Measurements from ENCODE around the gene PLPPR3.
"Not testable (repeated sequence)": the region's sequence is repeated elsewhere in the genome, so short reads cannot be mapped to it uniquely, and the experiment has no call there.

PLPPR3 gene

GRCh38 chr19:827710-828321, 6.1 kb upstream of the PLPPR3 start, which contains the start of gene AZU1:
Gene AZU1, plus strand, starts transcription at chr19:827837. Its CDS starts 10 bp downstream, at chr19:827847.
- DNase-seq (ENCODE audit: low read depth), result no peak

DNA sequence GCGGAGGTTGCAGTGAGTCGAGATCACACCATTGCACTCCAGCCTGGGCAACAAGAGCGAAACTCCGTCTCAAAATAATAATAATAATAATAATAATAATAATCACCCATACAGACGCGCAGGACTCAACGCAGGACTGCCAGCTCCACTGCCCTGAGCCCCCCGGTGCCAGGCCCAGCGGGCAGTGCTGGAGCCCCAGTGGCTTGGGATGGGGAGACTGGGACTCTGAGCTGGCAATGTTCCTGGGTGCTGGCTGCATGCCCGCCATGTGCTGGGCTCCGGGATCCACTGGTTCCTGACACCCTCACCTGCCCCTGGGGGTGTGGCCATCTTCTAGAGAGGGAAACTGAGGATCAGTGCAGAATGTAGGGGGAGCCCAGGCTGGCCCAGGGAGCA, 5.6 kb upstream of the PLPPR3 start:
- DNase-seq (ENCODE audit: low read depth), result no peak

DNA sequence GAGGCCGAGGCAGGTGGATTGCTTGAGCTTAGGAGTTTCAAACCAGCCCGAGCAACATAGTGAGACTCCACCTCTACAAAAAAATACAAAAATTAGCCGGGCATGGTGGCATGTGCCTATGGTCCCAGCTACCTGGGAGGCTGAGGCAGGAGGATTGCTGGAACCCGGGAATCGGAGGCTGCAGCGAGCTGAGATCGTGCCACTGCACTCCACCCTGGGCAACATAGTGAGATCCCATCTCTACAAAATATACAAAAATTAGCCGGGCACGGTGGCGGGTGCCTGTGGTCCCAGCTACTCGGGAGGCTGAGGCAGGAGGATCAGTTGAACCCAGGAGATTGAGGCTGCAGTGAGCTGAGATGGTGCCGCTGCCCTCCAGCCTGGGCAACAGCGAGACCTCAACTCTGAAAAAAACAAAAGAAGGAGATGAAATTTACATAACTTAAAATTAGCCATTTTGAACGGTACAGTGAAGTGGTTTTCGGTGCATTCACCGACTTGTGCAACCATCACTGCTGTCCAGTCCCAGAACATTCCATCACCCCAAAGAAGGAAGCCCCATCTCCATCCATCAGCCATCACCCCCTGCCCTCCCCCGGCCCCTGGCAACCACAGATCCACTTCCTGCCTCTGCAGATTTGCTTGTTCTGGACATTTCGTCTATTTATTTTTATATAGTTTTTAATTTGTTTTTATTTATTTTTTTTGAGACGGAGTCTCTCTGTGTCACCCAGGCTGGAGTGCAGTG, 4.3 kb upstream of the PLPPR3 start:
- no peak for DNase-seq (ENCODE audit: low read depth)

DNA sequence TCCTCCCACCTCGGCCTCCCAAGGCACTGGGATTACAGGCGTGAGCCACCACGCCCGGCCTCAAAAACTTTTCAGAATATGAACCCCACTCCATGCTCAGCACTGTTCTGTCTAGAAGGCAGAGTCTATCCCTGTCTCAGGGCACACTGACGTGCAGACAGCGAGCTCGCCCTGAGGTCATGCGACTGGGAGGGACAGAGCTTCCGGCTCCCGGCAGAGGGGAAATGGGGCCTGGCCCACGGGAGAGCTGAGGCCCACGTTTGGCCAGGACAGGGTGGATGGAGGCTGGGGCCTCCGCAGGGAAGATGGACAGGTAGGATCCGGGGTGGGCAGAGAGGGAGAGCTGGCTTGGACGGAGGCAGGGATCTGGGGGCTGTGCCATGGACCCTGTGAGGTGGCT, 3.1 kb upstream of the PLPPR3 start:
- no peak for DNase-seq (ENCODE audit: low read depth)

- no peak for DNase-seq (ENCODE audit: low read depth)
Measured at GRCh38 chr19:823565-824121, 1.9 kb upstream of the PLPPR3 start.

- DNase-seq (ENCODE audit: low read depth), result no peak
Measured at GRCh38 chr19:821231-821824, 427 bp downstream of the PLPPR3 start.

GRCh38 chr19:820212-820611, 1.5 kb downstream of the PLPPR3 start:
- not testable (repeated sequence) for DNase-seq (ENCODE audit: low read depth)

- no peak for DNase-seq (ENCODE audit: low read depth)
Measured at GRCh38 chr19:816500-816857, 5.3 kb downstream of the PLPPR3 start.

- DNase-seq (ENCODE audit: low read depth), result no peak
Measured at GRCh38 chr19:815775-816499, 5.8 kb downstream of the PLPPR3 start.

DNA sequence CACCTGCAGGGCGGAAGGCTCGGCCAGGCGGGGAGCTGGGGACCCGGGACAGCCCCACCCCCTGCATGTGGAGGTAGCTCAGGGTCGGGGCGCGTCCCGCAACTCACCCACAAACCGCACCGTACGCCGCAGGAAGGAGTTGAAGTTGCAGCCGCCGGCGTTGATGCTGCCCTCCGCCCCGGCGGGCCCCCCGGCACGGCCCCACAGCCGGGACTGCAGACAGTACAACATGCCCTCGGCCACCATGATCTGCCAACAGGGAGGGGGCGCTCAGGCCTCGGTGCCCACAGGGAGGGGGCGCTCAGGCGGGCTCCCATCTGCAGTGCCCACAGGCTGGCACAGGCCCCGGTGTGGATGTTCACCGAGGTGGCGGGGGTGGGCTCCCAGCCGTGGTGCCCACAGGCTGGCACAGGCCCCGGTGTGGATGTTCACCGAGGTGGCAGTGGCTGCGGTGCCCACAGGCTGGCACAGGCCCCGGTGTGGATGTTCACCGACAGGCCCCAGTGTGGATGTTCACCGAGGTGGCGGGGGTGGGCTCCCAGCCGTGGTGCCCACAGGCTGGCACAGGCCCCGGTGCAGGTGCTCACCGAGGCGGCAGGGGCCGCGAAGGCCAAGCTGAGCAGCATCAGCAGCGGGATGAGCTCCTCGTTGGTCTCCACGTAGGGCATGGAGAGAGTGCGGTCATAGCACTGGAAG, 6.5 kb downstream of the PLPPR3 start:
- DNase-seq (ENCODE audit: low read depth), result no peak

- DNase-seq (ENCODE audit: low read depth), result no peak
Measured at GRCh38 chr19:814152-815078, 7.3 kb downstream of the PLPPR3 start.

DNA sequence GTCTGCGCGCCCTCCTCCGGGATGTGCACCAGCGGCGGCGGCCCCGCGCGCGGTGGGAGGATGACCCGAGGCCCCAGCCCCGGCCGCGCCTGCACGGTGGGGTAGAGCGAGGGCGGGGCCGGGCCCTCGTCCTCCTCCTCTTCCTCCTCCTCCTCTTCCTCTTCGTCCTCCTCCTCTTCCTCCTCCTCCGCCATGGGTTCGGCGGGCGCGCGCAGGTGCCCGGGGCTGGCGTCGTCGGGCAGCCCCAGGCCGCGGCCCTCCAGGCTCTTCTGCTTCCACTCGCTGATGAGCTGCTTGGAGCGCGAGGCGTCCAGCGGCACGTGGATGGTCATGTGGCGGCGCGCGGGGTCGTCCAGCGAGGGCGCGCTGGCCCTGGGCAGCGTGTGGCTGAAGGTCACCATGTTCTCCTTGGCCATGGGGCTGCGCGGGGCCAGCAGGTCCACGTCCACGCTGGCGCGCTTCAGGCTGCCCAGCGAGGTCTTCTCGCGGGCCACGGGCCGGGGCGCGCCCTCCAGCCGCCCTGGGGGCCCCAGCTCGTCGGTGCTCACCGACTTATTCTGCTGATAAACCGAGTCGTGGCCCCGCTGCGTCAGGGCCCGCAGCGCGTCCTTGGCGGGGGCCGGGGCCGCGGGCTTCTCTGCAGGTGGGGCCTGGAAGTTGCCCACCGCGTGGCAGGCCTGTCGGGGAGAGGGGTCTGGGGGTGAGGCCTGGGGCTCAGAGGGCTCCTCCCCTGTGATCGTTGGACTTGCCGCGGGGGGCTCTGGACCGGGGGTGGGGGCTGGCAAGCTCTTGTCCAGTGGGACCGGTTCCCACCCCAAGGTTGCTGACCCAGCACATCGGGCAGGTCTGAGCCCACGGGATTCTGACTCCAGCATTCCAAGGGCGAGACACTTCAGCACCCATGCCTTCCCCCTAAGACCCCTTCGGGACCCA, 8.3 kb downstream of the PLPPR3 start:
- DNase-seq (ENCODE audit: low read depth), result no peak

DNA sequence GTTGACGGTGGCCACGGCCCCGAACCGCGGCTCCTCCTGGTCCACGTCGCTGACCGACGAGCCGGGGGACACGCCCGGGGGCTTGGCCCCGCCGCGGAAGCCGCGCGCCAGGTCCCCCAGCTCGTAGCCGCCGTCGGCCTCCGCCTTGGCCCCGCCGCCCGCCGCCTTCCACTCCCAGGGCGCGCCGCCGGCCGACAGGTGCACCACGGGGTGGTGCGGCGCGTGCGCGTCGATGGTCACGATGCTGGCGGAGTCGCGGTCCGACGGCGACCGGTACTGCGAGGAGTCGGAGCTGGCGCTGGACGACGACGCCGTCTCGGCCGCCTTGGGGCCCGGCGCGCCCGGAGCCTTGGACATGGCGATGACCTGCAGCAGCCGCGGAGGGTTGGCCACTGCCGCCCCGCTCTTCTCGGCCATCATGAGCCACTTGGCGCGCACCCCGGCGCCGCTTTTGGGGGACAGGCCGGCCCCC, 9.0 kb downstream of the PLPPR3 start:
- no peak for DNase-seq (ENCODE audit: low read depth)

GRCh38 chr19:812049-812746, 9.6 kb downstream of the PLPPR3 start:
- DNase-seq (ENCODE audit: low read depth), result no peak

- DNase-seq (ENCODE audit: low read depth), result no peak
Measured at GRCh38 chr19:811506-812048, 10.2 kb downstream of the PLPPR3 start.

GRCh38 chr19:810883-811489, 10.8 kb downstream of the PLPPR3 start:
- DNase-seq (ENCODE audit: low read depth), result no peak

DNA sequence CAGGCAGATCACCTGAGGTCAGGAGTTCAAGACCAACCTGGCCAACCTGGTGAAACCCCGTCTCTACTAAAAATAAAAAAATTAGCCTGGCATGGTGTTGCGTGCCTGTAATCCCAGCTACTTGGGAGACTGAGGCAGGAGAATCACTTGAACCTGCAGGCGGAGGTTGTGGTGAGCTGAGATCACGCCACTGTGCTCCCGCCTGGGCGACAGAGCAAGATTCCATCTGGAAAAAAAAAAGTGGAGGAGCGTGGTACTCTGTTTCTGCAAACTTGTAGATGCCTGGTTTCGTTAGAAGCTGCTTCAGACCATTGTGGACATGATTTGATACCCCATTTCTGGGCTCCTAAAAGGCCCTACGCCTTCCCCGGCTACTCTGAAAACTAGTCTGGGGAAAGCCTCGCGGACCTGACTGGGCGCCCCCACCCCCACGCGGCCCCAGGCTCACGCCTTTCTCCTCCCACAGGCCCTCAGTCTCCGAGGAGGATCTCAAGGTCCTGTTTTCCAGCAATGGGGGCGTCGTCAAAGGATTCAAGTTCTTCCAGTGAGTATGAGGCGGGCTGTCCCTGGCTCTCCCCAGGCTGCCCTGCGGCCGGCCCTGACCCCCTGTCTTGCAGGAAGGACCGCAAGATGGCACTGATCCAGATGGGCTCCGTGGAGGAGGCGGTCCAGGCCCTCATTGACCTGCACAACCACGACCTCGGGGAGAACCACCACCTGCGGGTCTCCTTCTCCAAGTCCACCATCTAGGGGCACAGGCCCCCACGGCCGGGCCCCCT, 11.5 kb downstream of the PLPPR3 start:
- DNase-seq (ENCODE audit: low read depth), result no peak
